ENCODE measurements around the gene OR6M1. TPM values are rescaled to one million over a fixed set of nuclear protein-coding genes. Genes with fewer than 3 reads are reported as not detected.
A peak's percentile ranks its signal among the peaks of the same experiment; 100 is the strongest.

Gene OR6M1
- total and polyA plus RNA-seq, 9 of the 15 experiments (the other 6 are each of a cell fraction or from before 2014, with no cell fraction given): not detected

DNA sequence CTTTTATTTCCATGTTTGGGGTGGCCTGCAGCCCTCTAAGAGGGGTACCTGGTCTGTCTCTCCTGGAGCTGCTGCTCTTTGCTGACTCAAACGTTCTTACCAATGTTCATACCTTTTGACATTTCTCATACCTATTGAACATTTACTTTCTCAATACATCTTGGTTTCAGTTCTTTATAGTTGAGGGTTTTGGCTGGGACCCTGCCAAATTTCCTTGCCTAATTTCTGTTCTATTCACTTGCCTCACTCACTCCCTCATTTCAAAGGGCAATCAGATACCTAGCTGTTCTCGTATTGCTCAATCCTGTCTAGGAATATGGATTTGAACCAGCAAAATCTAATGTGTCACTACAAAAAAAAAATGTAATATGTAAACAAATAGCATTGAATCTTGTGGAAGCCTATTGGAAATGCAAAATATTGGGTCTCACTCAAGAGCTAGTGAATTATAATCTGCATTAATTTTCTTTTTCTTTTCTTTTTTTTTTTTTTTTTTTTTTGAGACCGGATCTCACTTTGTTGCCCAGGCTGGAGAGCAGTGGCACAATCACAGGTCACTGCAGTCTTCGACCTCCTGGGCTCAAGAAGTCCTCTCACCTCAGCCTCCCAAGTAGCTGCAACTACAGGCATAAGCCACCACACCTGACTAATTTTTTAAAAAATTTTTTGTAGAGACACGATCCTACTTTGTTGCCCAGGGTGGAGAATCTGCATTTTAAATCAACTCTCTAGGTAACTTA lies 7.5 kb downstream of the OR6M1 start:
- no peak overlapping the region for H3K4me2 ChIP-seq (ENCODE audit: insufficient read depth, low read length)

More for the DNA sequence above, 7.5 kb downstream of the OR6M1 start:
- Histone ChIP-seq H3K4me3 (no peak overlapping the region), H3K9ac (ENCODE audit: insufficient read depth in 1 of 2, low read depth in 2 of 2, low read length in 2 of 2) (no peak overlapping the region), H3K27ac (ENCODE audit: extremely low read depth, low read depth, low read length) (no peak overlapping the region), H3K36me3 (ENCODE audit: control insufficient read depth, insufficient read depth, low read length) (no peaks in the 10 kb centered on the region), H3K9me1 (ENCODE audit: control insufficient read depth, insufficient read depth, low read length) (no peaks in the 10 kb centered on the region), H3K79me2 (ENCODE audit: control insufficient read depth, insufficient read depth, low read length) (no peaks in the 10 kb centered on the region), H3K27me3 (ENCODE audit: control insufficient read depth in 2 of 2, insufficient read depth in 2 of 2, low read length in 2 of 2) (no peaks in the 10 kb centered on the region), H2AFZ (ENCODE audit: low read depth, low read length) (no peak overlapping the region), H3K9me3 (replicated peaks; ENCODE audit: control insufficient read depth, insufficient read depth, low read depth, low read length) (no peaks in the 10 kb centered on the region), H3K4me1 (replicated peaks in 1 of 2; ENCODE audit: control insufficient read depth in 2 of 2, insufficient read depth in 2 of 2, low read length in 2 of 2) (no peaks in the 10 kb centered on the region), H4K20me1 (replicated peaks; ENCODE audit: control insufficient read depth, insufficient read depth, low read length) (no peaks in the 10 kb centered on the region)
- TF ChIP-seq, protein P1, sequence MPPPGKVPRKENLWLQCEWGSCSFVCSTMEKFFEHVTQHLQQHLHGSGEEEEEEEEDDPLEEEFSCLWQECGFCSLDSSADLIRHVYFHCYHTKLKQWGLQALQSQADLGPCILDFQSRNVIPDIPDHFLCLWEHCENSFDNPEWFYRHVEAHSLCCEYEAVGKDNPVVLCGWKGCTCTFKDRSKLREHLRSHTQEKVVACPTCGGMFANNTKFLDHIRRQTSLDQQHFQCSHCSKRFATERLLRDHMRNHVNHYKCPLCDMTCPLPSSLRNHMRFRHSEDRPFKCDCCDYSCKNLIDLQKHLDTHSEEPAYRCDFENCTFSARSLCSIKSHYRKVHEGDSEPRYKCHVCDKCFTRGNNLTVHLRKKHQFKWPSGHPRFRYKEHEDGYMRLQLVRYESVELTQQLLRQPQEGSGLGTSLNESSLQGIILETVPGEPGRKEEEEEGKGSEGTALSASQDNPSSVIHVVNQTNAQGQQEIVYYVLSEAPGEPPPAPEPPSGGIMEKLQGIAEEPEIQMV (tag; conservative IDR thresholded peaks at IDR 0.05; ENCODE audit: low read depth): no peak
- TF ChIP-seq ZFP36 (IDR thresholded peaks at IDR 0.05; ENCODE audit: low read depth, low read length, partially characterized antibody): no peak
- TF ChIP-seq BRD9 (IDR thresholded peaks at IDR 0.05; ENCODE audit: low read depth, partially characterized antibody): no peak
- no peak for TF ChIP-seq CBX2 (IDR thresholded peaks at IDR 0.05; ENCODE audit: insufficient read depth, low read length, poor library complexity, severe bottlenecking)
- TF ChIP-seq CEBPB (tag; IDR thresholded peaks at IDR 0.05): peak; percentile 75
- POLR2A ChIA-PET: no interaction called here
- WGBS (ENCODE audit: insufficient coverage, low coverage, missing lambda C conversion rate): 2% methylated on average over 5 of the region's 5 CpGs
- intact Hi-C loops (cut with micrococcal nuclease): no loop called here
- ATAC-seq (no peak), FAIRE-seq (no peak), DNase-seq (ENCODE audit: extremely low read depth in 1 of 4, low spot score in 3 of 4) (no peak)
- no TSS peak for BruUV-seq (replicated peaks)
- in situ Hi-C loops (cut with MboI): no loop called here
- CTCF ChIA-PET (ENCODE audit: low intra/inter-chr PET ratio): no interaction called here

Data from K562 (cell line).